Measurements from ENCODE around the gene ZNF343.

ZNF343 gene

DNA sequence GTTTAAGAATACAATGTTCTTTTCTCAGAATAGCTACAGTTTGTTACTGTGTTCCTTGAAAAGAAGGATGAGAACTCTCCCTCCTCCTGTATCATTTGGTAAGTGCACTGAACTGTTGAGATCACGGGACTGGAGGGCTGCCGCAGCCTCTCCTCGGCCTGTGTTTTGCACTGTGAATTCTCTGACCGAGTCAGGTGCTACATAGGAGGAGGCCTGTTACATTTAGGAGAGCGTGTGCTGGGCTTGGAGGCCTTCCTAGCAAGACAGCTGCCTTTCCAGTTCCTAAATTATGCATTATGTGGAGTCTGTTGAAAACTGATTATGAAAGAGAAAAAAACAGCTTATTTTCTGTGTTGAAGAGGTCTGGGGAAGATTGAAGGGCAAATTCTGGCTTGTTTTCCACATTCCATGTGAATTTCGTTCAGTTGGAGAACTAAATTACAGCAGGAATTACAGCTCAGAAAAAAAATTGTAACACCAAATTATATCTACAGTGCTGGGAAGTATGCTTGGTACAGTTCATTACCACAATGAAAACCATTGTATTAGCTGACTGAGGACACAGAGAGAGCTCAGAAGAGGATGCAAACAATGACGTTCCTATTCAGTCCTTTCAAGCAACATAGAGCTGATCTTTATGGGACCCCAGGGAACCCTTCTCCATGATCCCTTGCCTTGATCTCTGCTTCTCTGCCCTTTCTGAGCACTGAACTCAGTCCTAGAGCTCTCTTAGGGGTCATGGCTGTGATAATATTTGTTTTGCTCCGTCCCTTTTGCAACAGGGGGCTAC, 30.4 kb upstream of the ZNF343 start:
- no peak overlapping the region for H3K4me3 ChIP-seq (ENCODE audit: control insufficient read depth, low read depth, low read length)
- DNase-seq (ENCODE audit: low read depth) = no peak
- TF ChIP-seq, protein P1, sequence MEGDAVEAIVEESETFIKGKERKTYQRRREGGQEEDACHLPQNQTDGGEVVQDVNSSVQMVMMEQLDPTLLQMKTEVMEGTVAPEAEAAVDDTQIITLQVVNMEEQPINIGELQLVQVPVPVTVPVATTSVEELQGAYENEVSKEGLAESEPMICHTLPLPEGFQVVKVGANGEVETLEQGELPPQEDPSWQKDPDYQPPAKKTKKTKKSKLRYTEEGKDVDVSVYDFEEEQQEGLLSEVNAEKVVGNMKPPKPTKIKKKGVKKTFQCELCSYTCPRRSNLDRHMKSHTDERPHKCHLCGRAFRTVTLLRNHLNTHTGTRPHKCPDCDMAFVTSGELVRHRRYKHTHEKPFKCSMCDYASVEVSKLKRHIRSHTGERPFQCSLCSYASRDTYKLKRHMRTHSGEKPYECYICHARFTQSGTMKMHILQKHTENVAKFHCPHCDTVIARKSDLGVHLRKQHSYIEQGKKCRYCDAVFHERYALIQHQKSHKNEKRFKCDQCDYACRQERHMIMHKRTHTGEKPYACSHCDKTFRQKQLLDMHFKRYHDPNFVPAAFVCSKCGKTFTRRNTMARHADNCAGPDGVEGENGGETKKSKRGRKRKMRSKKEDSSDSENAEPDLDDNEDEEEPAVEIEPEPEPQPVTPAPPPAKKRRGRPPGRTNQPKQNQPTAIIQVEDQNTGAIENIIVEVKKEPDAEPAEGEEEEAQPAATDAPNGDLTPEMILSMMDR (conservative IDR thresholded peaks at IDR 0.05; ENCODE audit: control insufficient read depth, insufficient read depth, low read depth, low read length) = no peak

DNA sequence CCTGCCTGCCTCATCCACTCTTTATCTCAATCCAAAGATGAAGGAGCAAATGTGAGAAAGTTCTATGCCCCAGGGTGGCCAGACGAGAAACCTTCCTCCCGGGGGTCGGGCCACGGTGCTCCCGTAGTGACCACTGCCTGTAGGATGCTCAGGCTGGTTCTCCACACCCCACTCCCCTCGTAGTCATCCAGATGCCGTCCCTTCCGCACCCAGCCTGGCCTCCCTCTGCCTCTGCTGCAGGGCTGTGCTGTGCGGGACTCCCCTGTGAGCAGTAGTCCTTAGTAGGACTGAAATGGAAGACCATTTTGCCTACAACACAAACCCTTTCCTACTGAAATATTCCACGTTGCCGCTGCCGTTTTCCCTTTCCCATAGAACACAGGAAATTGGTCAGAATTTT, 29.6 kb upstream of the ZNF343 start:
- no peak overlapping the region for H3K4me3 ChIP-seq (ENCODE audit: control insufficient read depth, low read depth, low read length)
- no peak for DNase-seq (ENCODE audit: low read depth)
- TF ChIP-seq, protein P1 (conservative IDR thresholded peaks at IDR 0.05; ENCODE audit: control insufficient read depth, insufficient read depth, low read depth, low read length) = no peak

DNA sequence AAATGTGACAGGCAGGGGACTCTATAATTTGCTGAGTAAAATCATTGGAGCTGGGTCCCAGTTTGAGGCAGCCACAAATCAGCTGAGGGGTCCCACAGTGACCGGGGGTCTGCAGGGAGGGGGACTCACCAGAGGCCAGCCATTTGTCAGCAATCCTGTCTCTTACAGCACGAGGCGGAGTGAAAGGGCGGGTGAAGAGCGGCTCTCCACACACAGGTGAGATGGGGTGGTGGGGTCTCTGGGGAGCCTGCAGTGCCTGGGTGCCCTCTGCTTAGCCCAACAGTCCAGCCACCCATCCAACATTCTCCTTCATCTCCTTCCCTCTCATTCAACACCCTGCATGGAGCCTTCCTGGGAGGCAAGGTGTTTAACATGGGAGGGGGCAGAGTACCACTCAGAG, 28.4 kb upstream of the ZNF343 start:
- DNase-seq (ENCODE audit: low read depth) = no peak
- TF ChIP-seq, protein P1 (conservative IDR thresholded peaks at IDR 0.05; ENCODE audit: control insufficient read depth, insufficient read depth, low read depth, low read length) = no peak
- H3K4me3 ChIP-seq (ENCODE audit: control insufficient read depth, low read depth, low read length) = no peak overlapping the region

DNA sequence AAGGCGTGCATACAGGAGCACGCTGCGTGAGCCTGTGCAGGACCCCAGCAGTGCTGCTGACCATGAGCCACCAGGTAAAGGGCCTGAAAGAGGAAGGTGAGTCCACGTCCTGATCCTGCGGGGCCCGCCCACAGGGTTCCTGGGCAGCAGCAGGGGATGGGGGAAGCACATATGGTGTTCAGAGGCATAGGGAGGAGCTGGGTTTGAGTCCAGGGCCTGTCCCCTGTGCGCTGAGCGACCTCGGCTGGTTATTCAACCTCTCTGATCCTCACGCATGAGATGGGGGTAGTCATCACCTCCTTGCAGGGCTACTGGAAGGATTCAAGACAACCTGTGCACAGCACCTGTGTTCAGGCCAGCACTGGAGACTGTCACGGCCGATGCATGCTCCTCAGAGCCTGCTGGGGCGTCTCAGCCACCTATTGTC, 27.9 kb upstream of the ZNF343 start, which contains the start of gene TMC2:
TMC2 (plus strand) TSS at position 14 of the 427 bp plus-strand sequence; CDS start at position 63, 49 bp downstream.
- H3K4me3 ChIP-seq (ENCODE audit: control insufficient read depth, low read depth, low read length) = no peak within 1 kb of the TSS
- DNase-seq (ENCODE audit: low read depth) = no peak
- TF ChIP-seq, protein P1 (conservative IDR thresholded peaks at IDR 0.05; ENCODE audit: control insufficient read depth, insufficient read depth, low read depth, low read length) = no peak

DNA sequence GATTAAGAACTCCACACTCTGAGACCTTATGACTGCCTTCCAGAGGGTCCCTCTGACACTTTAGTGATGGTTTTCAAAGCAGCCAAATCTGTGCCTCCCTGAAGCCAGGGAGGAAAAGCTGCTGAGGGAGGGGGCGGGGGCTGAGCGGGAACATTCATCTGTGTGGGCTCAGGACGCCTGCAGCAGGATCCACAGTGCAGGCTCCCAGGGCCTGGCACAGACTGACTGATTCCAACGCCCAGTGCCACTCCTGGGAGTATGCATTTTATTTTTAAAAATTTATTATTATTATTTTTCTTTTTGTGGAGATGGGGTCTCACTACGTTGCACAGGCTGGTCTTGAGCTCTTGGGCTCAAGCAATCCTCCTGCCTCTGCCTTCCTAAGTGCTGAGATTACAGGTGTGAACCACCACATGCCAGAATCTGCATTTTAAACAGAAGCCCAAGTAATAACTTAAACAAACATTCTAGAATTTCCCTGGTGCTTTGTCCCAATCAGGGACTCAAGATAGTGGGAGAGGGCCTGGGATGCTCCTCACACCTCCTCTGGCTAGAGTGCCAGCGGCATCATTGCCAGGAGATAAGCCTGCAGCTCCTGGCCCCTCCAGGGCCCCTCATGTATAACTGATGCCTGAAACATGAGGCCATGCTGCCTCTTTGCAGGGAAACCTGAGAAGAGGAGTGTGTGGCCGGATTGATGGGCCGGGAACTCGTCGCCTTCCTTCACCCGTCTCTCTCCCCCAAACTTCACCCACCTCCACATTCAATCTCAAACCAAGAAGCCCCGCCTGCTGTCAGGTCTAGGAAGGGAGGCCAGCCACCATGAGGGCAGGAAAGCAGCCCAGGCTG, 27.2 kb upstream of the ZNF343 start:
- no peak overlapping the region for H3K4me3 ChIP-seq (ENCODE audit: control insufficient read depth, low read depth, low read length)
- no peak for DNase-seq (ENCODE audit: low read depth)
- TF ChIP-seq, protein P1 (conservative IDR thresholded peaks at IDR 0.05; ENCODE audit: control insufficient read depth, insufficient read depth, low read depth, low read length) = no peak

DNA sequence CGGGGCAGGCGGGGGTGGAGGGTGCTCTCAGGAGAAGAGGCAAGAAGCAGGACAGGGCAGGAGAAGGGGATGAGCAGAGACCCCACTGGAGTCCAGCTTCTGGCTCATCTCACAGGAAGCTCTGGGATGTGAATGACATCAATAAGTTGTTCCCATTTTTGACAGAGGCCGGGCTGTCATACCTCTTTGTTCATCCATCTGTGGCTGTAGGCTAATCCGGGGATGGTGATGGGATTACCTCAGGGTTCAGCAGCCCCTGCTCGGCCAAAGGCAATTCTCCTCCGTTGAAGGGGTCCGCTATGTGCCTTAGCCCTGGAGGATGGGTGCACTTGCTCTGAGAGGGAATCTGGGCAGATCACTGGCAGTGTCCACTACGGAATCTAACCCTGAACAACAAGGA, 24.4 kb upstream of the ZNF343 start:
- TF ChIP-seq, protein P1 (conservative IDR thresholded peaks at IDR 0.05; ENCODE audit: control insufficient read depth, insufficient read depth, low read depth, low read length) = no peak
- H3K4me3 ChIP-seq (ENCODE audit: control insufficient read depth, low read depth, low read length) = no peak overlapping the region
- no peak for DNase-seq (ENCODE audit: low read depth)

Data from fibroblast of mammary gland (primary cell).